22Rv1 (cell line): ENCODE measurements around the gene SLC7A14.

Source experiments
- CTCF ChIP-seq: fragments of 450-650 bp; IDR thresholded peaks from 2 replicates; pipeline ENCODE4 v1.5.1; 2017; ENCODE audit warnings: mild to moderate bottlenecking
- ZFX ChIP-seq: fragments of 450-650 bp; IDR thresholded peaks from 2 replicates; pipeline ENCODE4 v1.6.1; 2017; ENCODE audit warnings: antibody characterized with exemption, borderline replicate concordance

DNA sequence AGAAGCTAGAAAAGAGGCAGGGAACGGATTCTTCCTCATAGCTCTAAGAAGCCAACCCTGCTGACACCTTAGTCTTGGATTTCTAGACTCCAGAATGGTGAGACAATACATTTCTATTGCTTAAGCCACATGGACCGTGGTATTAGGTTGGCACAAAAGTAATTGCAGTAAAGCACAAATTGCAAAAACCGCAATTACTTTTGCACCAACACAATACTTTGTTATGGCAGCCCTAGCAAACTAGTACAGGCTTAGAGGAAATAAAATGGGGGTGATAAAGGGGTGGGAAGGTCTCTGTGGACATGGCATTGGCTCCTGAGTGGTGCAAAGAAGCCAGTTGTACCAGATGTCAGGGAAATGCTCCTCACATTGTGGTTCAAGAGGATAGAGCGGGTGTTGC lies 56.0 kb downstream of the SLC7A14 start:
- TF ChIP-seq CTCF (no peak), ZFX (no peak)
